Neural cell (in vitro differentiated cells): ENCODE data around the gene SUMO4. TPM values are rescaled to one million over a fixed set of nuclear protein-coding genes. Genes with fewer than 3 reads are reported as not detected.

Experiments used
- H2AFZ ChIP-seq: fragments of 200-600, 300-800 bp; sonication (generic), shearing (Covaris generic); 2 replicates; pipeline ENCODE4 v1.6.0; 2014; ENCODE audit warnings: low read depth, mild to moderate bottlenecking, antibody characterized with exemption, low read length, moderate library complexity
- H3F3A ChIP-seq: fragments of 200-600 bp; shearing (Covaris generic); 2 replicates; pipeline ENCODE4 v1.6.1; 2016; ENCODE audit warnings: mild to moderate bottlenecking, moderate library complexity, mixed read lengths, antibody characterized with exemption, low read length; ENCODE audit not compliant: insufficient read depth, poor library complexity, severe bottlenecking
- H3K27ac ChIP-seq: fragments of 200-600, 300-800 bp; sonication (generic), shearing (Covaris generic); 2 replicates; pipeline ENCODE4 v1.5.1; 2014; ENCODE audit warnings: mild to moderate bottlenecking, low read length, moderate library complexity
- H3K27me3 ChIP-seq: fragments of 300-800, 200-600 bp; sonication (generic), shearing (Covaris generic); 2 replicates; pipeline ENCODE4 v1.6.0; 2014; ENCODE audit warnings: mild to moderate bottlenecking, low read depth, low read length, moderate library complexity; ENCODE audit not compliant: insufficient read depth
- H3K36me3 ChIP-seq: fragments of 300-800, 200-600 bp; sonication (generic), shearing (Covaris generic); 2 replicates; pipeline ENCODE4 v1.5.1; 2014; ENCODE audit warnings: mild to moderate bottlenecking, antibody characterized with exemption, low read length, moderate library complexity; ENCODE audit not compliant: insufficient read depth
- H3K4me2 ChIP-seq: fragments of 300-800, 200-600 bp; sonication (generic), shearing (Covaris generic); 2 replicates; pipeline ENCODE4 v1.6.0; 2014; ENCODE audit warnings: mild to moderate bottlenecking, low read length
- H3K4me3 ChIP-seq: fragments of 300-800, 200-600 bp; sonication (generic), shearing (Covaris generic); 2 replicates; pipeline ENCODE4 v1.5.1; 2014; ENCODE audit warnings: mild to moderate bottlenecking, low read length, moderate library complexity
- H3K79me2 ChIP-seq: fragments of 200-600 bp; shearing (Covaris generic); replicated peaks from 2 replicates; pipeline ENCODE4 v1.6.0; 2014; ENCODE audit warnings: mild to moderate bottlenecking, low read length, moderate library complexity; ENCODE audit not compliant: insufficient read depth
- H3K9ac ChIP-seq: fragments of 300-800, 200-600 bp; sonication (generic), shearing (Covaris generic); 2 replicates; pipeline ENCODE4 v1.6.1; 2016; ENCODE audit warnings: mild to moderate bottlenecking, low read length, mixed read lengths
- H3K9me2 ChIP-seq: fragments of 200-600 bp; shearing (Covaris generic); 2 replicates; pipeline ENCODE4 v1.6.1; 2016; ENCODE audit warnings: mild to moderate bottlenecking, low read length, mixed read lengths; ENCODE audit not compliant: insufficient read depth
- H3K9me3 ChIP-seq: fragments of 200-600, 300-800 bp; sonication (generic), shearing (Covaris generic); 2 replicates; pipeline ENCODE4 v1.6.1; 2016; ENCODE audit warnings: mild to moderate bottlenecking, mixed run types, low read length, moderate library complexity, mixed read lengths
- H4K20me1 ChIP-seq: fragments of 200-600 bp; shearing (Covaris generic); 2 replicates; pipeline ENCODE4 v1.6.1; 2016; ENCODE audit warnings: mild to moderate bottlenecking, mixed run types; ENCODE audit not compliant: insufficient read depth
- CTCF ChIP-seq: fragments of 450-650 bp; IDR thresholded peaks from 2 replicates; pipeline ENCODE4 v1.5.1; 2014; ENCODE audit warnings: antibody characterized with exemption, mild to moderate bottlenecking, moderate library complexity; ENCODE audit not compliant: poor library complexity, severe bottlenecking
- EP300 ChIP-seq: fragments of 450-650 bp; conservative IDR thresholded peaks from 2 replicates; pipeline ENCODE4 v1.6.1; 2014; ENCODE audit warnings: antibody characterized with exemption, mild to moderate bottlenecking, moderate library complexity; ENCODE audit not compliant: poor library complexity, severe bottlenecking
- EZH2 ChIP-seq: fragments of 200-600, 300-800 bp; shearing (Covaris generic), sonication (generic); IDR thresholded peaks from 2 replicates; pipeline ENCODE4 v1.6.1; 2014; ENCODE audit warnings: antibody characterized with exemption, low read length, borderline replicate concordance, mild to moderate bottlenecking; ENCODE audit not compliant: insufficient read depth, poor library complexity, severe bottlenecking
- MXI1 ChIP-seq: fragments of 450-650 bp; conservative IDR thresholded peaks from 2 replicates; pipeline ENCODE4 v1.6.1; 2014; ENCODE audit warnings: antibody characterized with exemption, mild to moderate bottlenecking; ENCODE audit not compliant: poor library complexity, severe bottlenecking
- POLR2AphosphoS5 ChIP-seq: IDR thresholded peaks from 2 replicates; pipeline ENCODE4 v1.6.1; 2012
- RAD21 ChIP-seq: fragments of 450-650 bp; conservative IDR thresholded peaks from 2 replicates; pipeline ENCODE4 v1.6.1; 2014; ENCODE audit warnings: antibody characterized with exemption, mild to moderate bottlenecking, moderate library complexity
- REST ChIP-seq: IDR thresholded peaks from 2 replicates; pipeline ENCODE4 v1.6.1; 2012; ENCODE audit warnings: borderline replicate concordance
- SMC3 ChIP-seq: fragments of 450-650 bp; conservative IDR thresholded peaks from 2 replicates; pipeline ENCODE4 v1.6.1; 2014; ENCODE audit warnings: antibody characterized with exemption, mild to moderate bottlenecking, moderate library complexity; ENCODE audit not compliant: poor library complexity
- TAF1 ChIP-seq: IDR thresholded peaks from 2 replicates; pipeline ENCODE4 v1.6.1; 2012; ENCODE audit warnings: low read depth
- polyA plus RNA-seq: library from polyadenylated mRNA; depleted of rRNA; stranded (reverse); fragments of >200 nt; gene quantifications from 2 replicates; pipeline ENCODE4 v1.2.3, GENCODE V29; 2014

The SUMO4 gene
- polyA plus RNA-seq, 1 donor from 2014 or later = not detected

- H3K9me3 ChIP-seq = no peaks in the 10 kb centered on the region
- no peaks in the 10 kb centered on the region for H3F3A ChIP-seq
- H2AFZ ChIP-seq = no peak overlapping the region
- H3K4me3 ChIP-seq = no peak overlapping the region
- no peak overlapping the region for H3K4me2 ChIP-seq
- H4K20me1 ChIP-seq = no peaks in the 10 kb centered on the region
- H3K79me2 ChIP-seq = peaks cover 79% of the 10 kb centered on the region
- H3K27me3 ChIP-seq = no peaks in the 10 kb centered on the region
- H3K36me3 ChIP-seq = no peaks in the 10 kb centered on the region
- H3K27ac ChIP-seq = no peak overlapping the region
- TF ChIP-seq RAD21 = no peak
- TF ChIP-seq SMC3 = no peak
- TF ChIP-seq EZH2 = no peak
- TF ChIP-seq EP300 = no peak
- no peak for TF ChIP-seq POLR2AphosphoS5
- TF ChIP-seq TAF1 = no peak
- no peak for TF ChIP-seq MXI1
- TF ChIP-seq REST = no peak
- TF ChIP-seq CTCF = no peak
- H3K9me2 ChIP-seq = no peaks in the 10 kb centered on the region
- no peak overlapping the region for H3K9ac ChIP-seq
Observed at GRCh38 chr6:149364557-149364956, 35.5 kb upstream of the SUMO4 start.

DNA sequence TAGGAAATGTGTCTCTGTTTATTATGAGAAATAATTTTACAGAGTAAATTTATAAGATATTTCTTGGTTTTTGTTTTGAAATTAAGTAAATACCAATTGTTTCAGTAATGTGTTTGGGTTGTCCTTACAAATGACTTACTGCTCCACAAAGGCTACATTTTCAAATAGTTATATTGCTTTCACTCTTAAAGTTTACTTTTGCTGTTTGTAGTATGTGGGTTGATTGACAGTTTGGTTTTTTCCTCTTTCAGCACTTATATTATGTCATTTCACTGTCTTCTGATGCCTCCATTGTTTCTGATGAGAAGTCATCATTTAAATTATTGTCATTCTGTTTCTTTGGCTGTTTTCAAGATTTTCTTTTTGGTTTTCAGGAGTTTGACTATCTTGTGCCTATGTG, 34.9 kb upstream of the SUMO4 start:
- H3K36me3 ChIP-seq = no peaks in the 10 kb centered on the region
- TF ChIP-seq MXI1 (no peak), TAF1 (no peak), EZH2 (no peak), EP300 (no peak), REST (no peak), SMC3 (no peak), CTCF (no peak), POLR2AphosphoS5 (no peak), RAD21 (no peak)
- H3F3A ChIP-seq = no peaks in the 10 kb centered on the region
- peaks cover 79% of the 10 kb centered on the region for H3K79me2 ChIP-seq
- H2AFZ ChIP-seq = no peak overlapping the region
- no peak overlapping the region for H3K4me2 ChIP-seq
- no peak overlapping the region for H3K27ac ChIP-seq
- no peaks in the 10 kb centered on the region for H3K27me3 ChIP-seq
- H3K9ac ChIP-seq = no peak overlapping the region
- no peak overlapping the region for H3K4me3 ChIP-seq
- no peaks in the 10 kb centered on the region for H3K9me3 ChIP-seq
- H4K20me1 ChIP-seq = no peaks in the 10 kb centered on the region
- no peaks in the 10 kb centered on the region for H3K9me2 ChIP-seq
